ENCODE measurements around the gene TMIGD2.

DNA sequence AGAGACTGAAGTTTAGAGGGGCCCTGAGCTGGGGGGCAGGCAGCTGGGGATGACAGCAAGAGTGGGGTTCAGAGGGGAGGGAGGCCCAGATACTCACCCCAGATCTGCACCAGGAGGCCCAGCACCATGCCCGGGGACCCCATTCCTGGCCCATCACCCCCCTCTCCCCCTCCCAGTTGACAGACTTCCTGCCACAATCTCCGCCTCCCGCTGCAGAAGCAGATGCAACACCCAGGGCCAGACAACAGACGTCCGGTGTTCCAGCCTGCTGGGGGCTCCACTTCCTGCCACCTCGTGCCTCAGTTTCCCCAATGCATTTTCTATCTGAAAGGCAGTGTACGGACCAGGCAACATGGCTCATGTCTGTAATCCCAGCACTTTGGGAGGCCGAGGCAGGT is at the start of gene TMIGD2:
- TF ChIP-seq, protein P1, sequence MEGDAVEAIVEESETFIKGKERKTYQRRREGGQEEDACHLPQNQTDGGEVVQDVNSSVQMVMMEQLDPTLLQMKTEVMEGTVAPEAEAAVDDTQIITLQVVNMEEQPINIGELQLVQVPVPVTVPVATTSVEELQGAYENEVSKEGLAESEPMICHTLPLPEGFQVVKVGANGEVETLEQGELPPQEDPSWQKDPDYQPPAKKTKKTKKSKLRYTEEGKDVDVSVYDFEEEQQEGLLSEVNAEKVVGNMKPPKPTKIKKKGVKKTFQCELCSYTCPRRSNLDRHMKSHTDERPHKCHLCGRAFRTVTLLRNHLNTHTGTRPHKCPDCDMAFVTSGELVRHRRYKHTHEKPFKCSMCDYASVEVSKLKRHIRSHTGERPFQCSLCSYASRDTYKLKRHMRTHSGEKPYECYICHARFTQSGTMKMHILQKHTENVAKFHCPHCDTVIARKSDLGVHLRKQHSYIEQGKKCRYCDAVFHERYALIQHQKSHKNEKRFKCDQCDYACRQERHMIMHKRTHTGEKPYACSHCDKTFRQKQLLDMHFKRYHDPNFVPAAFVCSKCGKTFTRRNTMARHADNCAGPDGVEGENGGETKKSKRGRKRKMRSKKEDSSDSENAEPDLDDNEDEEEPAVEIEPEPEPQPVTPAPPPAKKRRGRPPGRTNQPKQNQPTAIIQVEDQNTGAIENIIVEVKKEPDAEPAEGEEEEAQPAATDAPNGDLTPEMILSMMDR (IDR thresholded peaks at IDR 0.05): no peak
- TF ChIP-seq POLR2A (IDR thresholded peaks at IDR 0.05): no peak

Measured in body of pancreas (tissue), 4 donors.